H1 (cell line): Measurements from ENCODE around the gene DDX56. TPM values are rescaled to one million over a fixed set of nuclear protein-coding genes. Genes with fewer than 3 reads are reported as not detected.

Experiments used
- CBX5 ChIP-seq: fragments of 300-800, 300-1000 bp; sonication (generic); IDR thresholded peaks from 2 replicates; pipeline ENCODE4 v1.7.1; 2016; ENCODE audit warnings: antibody characterized with exemption, low read length, low read depth
- EP300 ChIP-seq, 2 experiments: IDR thresholded peaks; 1 replicate in 1 of 2; 2 replicates in 1 of 2; pipeline ENCODE4 v1.6.1; 2011 to 2012; ENCODE audit warnings: low read depth in 2 of 2, low read length in 2 of 2, mild to moderate bottlenecking in 2 of 2, borderline replicate concordance in 1 of 2, inconsistent platforms in 1 of 2, moderate library complexity in 1 of 2
- EZH2 ChIP-seq: fragments of 200-600 bp; sonication (generic); IDR thresholded peaks from 2 replicates; pipeline ENCODE4 v1.7.1; 2012; ENCODE audit warnings: low read depth, mild to moderate bottlenecking, moderate library complexity, low read length, inconsistent platforms; ENCODE audit not compliant: severe bottlenecking
- KDM4A ChIP-seq: IDR thresholded peaks from one replicate; pipeline ENCODE4 v1.7.1; 2012; ENCODE audit warnings: low read depth, mild to moderate bottlenecking, moderate library complexity, low read length, inconsistent platforms; ENCODE audit not compliant: severe bottlenecking
- KDM5A ChIP-seq: fragments of 200-600 bp; IDR thresholded peaks from 2 replicates; pipeline ENCODE4 v1.7.1; 2012; ENCODE audit warnings: mild to moderate bottlenecking, low read length, inconsistent platforms, mixed read lengths
- POLR2AphosphoS5 ChIP-seq: IDR thresholded peaks from 2 replicates; pipeline ENCODE4 v1.6.1; 2011; ENCODE audit warnings: low read depth, low read length
- POU5F1 ChIP-seq: IDR thresholded peaks from 2 replicates; pipeline ENCODE4 v1.6.1; 2011; ENCODE audit warnings: low read depth, mild to moderate bottlenecking, low read length, moderate library complexity
- SP4 ChIP-seq: IDR thresholded peaks from 2 replicates; pipeline ENCODE4 v1.6.1; 2012; ENCODE audit warnings: low read length, inconsistent platforms
- polyA plus RNA-seq, 7 experiments: library from polyadenylated mRNA; depleted of rRNA in 3 of 7; stranded (reverse) in 5 of 7; unstranded in 2 of 7; fragments of >200 nt in 5 of 7; fragments of 200-250 nt in 2 of 7; gene quantifications; 1 replicate in 5 of 7; 2 replicates in 1 of 7; 4 replicates in 1 of 7; pipeline versions ENCODE4 v1.2.1 to v1.2.3, GENCODE V29; 2011 to 2013; ENCODE audit warnings: missing spikeins in 2 of 7, mixed read lengths in 2 of 7
- total RNA-seq: library from RNA; stranded (reverse); fragmentation: NEBNext Ultra II Directional; extraction: Animal tissue kit (Norgen Biotek cat#: 25700); gene quantifications from 2 replicates; pipeline ENCODE4 v1.2.1, GENCODE V29; 2021
- TF ChIP-seq, protein P1 (sequence below): fragments of 300-600 bp; sonication (generic); IDR thresholded peaks from 2 replicates; pipeline ENCODE4 v1.7.1; 2012; ENCODE audit warnings: low read length, moderate library complexity, mild to moderate bottlenecking, inconsistent platforms; ENCODE audit not compliant: insufficient replicate concordance

Gene DDX56
- total and polyA plus RNA-seq, 2 of the 8 experiments (the other 6 are each of a cell fraction or from before 2014, with no cell fraction given), result 56.9 to 81.6 TPM

DNA sequence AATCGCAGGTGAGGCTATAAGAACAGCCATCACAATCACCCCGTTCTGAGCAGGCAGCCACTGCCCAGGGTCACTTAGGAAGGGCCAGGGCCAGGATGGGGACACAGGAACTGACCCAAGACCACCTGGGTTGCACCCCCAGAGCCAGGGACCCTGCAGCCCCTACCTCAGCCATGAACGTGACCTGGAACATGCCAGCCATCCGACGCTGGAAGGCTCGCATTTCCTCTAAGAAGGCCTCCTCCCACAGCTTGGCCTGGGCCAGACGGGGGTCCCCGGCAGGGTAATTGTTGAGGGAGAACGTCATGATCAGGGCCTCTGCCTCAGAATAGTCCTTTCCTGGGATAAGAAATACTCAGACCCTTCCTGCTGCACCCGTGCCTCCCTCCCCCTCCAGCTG is 37.6 kb downstream of the DDX56 start (continued):
- TF ChIP-seq, protein P1, sequence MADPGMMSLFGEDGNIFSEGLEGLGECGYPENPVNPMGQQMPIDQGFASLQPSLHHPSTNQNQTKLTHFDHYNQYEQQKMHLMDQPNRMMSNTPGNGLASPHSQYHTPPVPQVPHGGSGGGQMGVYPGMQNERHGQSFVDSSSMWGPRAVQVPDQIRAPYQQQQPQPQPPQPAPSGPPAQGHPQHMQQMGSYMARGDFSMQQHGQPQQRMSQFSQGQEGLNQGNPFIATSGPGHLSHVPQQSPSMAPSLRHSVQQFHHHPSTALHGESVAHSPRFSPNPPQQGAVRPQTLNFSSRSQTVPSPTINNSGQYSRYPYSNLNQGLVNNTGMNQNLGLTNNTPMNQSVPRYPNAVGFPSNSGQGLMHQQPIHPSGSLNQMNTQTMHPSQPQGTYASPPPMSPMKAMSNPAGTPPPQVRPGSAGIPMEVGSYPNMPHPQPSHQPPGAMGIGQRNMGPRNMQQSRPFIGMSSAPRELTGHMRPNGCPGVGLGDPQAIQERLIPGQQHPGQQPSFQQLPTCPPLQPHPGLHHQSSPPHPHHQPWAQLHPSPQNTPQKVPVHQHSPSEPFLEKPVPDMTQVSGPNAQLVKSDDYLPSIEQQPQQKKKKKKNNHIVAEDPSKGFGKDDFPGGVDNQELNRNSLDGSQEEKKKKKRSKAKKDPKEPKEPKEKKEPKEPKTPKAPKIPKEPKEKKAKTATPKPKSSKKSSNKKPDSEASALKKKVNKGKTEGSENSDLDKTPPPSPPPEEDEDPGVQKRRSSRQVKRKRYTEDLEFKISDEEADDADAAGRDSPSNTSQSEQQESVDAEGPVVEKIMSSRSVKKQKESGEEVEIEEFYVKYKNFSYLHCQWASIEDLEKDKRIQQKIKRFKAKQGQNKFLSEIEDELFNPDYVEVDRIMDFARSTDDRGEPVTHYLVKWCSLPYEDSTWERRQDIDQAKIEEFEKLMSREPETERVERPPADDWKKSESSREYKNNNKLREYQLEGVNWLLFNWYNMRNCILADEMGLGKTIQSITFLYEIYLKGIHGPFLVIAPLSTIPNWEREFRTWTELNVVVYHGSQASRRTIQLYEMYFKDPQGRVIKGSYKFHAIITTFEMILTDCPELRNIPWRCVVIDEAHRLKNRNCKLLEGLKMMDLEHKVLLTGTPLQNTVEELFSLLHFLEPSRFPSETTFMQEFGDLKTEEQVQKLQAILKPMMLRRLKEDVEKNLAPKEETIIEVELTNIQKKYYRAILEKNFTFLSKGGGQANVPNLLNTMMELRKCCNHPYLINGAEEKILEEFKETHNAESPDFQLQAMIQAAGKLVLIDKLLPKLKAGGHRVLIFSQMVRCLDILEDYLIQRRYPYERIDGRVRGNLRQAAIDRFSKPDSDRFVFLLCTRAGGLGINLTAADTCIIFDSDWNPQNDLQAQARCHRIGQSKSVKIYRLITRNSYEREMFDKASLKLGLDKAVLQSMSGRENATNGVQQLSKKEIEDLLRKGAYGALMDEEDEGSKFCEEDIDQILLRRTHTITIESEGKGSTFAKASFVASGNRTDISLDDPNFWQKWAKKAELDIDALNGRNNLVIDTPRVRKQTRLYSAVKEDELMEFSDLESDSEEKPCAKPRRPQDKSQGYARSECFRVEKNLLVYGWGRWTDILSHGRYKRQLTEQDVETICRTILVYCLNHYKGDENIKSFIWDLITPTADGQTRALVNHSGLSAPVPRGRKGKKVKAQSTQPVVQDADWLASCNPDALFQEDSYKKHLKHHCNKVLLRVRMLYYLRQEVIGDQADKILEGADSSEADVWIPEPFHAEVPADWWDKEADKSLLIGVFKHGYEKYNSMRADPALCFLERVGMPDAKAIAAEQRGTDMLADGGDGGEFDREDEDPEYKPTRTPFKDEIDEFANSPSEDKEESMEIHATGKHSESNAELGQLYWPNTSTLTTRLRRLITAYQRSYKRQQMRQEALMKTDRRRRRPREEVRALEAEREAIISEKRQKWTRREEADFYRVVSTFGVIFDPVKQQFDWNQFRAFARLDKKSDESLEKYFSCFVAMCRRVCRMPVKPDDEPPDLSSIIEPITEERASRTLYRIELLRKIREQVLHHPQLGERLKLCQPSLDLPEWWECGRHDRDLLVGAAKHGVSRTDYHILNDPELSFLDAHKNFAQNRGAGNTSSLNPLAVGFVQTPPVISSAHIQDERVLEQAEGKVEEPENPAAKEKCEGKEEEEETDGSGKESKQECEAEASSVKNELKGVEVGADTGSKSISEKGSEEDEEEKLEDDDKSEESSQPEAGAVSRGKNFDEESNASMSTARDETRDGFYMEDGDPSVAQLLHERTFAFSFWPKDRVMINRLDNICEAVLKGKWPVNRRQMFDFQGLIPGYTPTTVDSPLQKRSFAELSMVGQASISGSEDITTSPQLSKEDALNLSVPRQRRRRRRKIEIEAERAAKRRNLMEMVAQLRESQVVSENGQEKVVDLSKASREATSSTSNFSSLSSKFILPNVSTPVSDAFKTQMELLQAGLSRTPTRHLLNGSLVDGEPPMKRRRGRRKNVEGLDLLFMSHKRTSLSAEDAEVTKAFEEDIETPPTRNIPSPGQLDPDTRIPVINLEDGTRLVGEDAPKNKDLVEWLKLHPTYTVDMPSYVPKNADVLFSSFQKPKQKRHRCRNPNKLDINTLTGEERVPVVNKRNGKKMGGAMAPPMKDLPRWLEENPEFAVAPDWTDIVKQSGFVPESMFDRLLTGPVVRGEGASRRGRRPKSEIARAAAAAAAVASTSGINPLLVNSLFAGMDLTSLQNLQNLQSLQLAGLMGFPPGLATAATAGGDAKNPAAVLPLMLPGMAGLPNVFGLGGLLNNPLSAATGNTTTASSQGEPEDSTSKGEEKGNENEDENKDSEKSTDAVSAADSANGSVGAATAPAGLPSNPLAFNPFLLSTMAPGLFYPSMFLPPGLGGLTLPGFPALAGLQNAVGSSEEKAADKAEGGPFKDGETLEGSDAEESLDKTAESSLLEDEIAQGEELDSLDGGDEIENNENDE, result no peak
- TF ChIP-seq KDM5A, result no peak
- no peak for TF ChIP-seq POU5F1
- no peak for TF ChIP-seq SP4
- no peak for TF ChIP-seq EP300 (IDR thresholded peaks at IDR 0.05; ENCODE audit: borderline replicate concordance in 1 of 2, low read depth in 2 of 2, low read length in 2 of 2)
- no peak for TF ChIP-seq KDM4A
- no peak for TF ChIP-seq POLR2AphosphoS5
- TF ChIP-seq EZH2, result no peak
- no peak for TF ChIP-seq CBX5
